ENCODE results near the gene OR51B2.
A peak's percentile ranks its signal among the peaks of the same experiment; 100 is the strongest.
"Not testable (repeated sequence)": the region's sequence is repeated elsewhere in the genome, so short reads cannot be mapped to it uniquely, and the experiment has no call there.

Gene OR51B2

DNA sequence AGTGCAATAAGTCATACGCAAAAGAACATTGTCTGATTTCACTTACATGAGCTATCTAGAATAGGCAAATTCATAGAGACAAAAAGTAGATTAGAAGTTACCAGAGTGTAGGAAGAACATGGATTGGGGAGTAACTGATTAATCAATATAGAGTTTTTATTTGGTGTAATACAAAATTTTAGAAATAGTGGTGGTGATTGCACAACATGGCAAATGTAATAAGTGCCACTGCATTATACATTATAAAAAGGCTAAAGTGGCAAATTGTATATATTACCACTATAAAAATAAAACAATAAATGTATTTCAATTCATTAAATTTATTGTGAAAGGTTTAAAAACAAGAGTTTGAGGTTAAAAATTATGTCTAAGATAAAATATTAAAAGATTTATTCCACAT is 13.7 kb downstream of the OR51B2 start:
- DNase-seq, result no peak

DNA sequence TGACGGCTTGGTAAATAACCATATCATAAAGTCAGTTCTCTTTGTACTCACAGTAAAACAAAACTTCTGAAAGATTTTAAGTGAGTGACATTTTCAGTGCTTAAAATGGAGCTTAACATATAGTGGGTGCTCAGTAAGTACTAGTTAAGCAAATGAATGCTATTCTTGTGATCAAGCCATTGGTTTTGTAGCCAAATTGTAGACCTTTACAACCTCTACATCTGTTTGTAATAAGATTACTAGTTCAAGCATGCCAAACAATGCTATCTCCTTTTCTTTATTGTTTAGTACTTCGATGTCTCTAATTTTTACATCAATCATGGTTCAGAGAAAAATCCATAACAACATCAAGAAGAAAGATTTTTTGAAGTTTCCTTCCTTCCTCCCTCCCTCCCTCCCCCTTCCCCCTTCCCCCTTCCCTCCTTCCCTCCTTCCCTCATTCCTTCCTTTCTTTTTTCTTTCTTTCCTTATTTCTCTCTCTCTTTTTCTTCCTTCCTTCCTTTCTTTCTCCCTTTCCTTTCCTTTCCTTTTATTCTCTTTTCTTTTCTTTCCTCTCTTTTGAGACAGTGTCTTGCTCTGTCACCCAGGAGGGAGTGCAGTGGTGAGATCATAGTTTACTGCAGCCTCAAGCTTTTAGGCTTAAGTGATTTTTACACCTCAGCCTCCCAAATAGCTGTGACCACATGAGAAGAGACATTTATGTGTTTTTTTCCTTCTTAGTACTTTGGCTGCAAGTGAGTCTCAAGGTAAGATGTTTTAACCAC is 16.7 kb downstream of the OR51B2 start:
- DNase-seq, result no peak

DNA sequence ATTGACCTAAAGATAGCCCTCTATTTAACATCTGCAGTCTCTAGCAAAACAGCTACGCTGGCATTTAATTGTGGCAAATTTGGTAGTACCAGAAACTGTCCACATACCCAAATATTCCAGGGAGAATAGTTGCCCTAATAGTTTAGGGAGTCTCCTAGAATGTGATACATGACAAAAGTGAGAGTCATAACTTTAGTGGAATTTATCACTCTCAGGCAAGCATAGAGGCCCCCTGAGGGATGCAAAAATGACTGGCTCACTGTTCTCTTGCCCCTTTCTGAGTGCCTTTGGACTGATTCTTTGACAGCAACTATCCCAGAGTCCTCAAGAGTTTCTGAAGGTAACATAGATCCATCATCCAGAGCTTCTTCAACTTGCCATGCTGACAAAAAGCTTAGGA is 20.1 kb downstream of the OR51B2 start:
- no peak for DNase-seq

DNA sequence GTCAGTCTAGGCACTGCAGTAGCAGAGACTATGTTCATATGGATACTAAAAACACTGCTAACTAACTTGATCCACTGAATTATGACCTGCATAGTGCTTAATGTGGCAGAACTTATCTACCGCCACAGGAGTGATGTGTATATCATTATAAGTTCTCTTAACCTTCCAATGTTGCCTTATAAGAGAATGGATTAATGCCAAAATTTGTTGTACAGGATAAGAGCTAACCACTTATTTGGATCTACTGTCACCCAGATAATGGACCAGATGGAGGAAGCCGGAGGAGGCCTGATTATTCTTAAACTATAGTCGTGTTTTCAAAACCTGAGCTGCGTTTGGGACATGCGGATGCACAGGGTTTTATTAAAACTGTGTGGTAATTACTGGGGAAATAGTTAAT is 20.5 kb downstream of the OR51B2 start:
- no peak for DNase-seq

DNA sequence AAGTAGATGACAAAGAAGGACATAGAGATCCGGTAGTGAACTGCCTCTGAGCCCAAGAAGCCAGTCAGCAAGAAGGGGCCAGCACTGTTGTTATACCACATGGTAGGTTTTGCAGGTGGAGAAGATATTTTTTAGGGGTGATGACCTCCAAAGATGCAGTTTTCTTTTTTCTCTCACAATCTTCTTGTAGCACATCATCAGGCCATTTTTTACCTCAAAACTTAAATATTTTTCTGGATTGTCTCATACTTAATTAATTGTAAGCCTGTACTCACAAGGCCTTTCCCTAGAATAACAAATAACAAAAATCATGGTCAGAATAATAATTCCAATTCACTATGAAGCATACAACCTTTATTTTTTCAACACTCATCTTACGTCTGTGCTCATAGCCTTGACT is 22.3 kb downstream of the OR51B2 start, which contains the start of gene OR51B4:
TSS of gene OR51B4 (minus strand) at position 101 of the 400 bp plus-strand sequence. CDS start at position 101, 0 bp downstream.
- DNase-seq, result no peak

DNA sequence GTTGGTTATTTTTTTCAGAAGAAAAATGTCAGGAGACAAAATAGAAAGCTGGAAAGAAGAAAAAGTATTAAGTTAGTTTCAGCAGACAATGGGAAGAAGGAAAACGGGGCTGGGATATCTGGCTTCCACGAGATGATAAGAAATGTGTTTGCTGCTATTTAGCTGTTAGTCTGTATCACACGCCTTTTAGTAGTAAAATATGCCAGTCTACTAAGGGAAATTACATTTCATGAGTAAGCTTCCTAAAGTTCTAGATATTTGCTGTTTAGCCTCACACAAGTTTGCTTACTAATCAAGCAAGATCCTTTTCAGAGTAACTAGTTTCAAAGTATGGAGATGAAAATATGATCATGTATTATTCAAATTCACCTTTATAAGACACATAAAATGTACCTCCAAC is 23.8 kb downstream of the OR51B2 start:
- no peak for DNase-seq

DNA sequence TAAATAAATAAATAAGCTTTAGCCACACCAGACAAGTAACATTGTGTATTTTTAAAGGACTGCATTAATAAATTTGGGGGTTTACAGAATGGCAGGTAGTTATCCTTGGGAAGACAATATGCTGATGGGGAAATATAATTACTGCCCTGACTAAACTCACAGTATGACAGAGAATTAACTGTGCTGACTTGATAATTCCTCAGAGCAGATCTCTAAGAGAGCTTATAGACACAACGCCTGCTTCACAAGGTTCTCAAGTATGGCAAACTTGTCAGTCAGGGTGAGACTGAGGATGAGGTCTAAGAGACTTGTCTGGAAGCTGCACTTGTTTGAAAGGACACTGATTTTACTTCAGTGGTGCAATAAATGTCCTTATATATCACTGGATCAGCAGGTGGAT is 25.6 kb downstream of the OR51B2 start:
- DNase-seq, result no peak

DNA sequence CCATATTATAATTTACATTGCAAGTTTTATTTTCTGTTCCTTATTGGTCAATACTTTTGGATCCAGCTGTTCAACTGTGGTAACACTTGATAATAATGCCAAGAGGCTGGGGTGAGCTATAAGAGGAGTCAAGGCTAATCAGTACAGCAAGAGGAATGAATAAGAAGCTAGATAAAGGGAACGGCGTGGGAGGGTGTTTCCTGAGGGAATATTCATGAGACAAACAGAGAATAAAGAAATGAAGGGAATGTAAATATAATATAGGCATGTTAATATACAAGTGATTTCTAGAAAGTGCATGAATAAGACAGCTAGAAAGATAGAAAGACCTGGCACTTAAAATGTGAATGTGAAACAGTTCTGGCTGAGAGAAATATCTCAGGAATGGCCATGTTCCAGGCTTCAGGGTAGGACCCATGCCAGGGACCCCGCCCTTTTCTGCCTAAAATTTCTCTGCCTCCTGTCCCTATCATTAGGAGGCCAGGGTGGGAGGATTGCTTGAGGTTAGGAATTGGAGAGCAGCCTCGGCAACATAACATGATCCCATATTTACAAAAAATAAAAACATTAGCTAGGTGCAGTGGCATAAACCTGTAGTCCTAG is 26.3 kb downstream of the OR51B2 start:
- DNase-seq, result no peak

DNA sequence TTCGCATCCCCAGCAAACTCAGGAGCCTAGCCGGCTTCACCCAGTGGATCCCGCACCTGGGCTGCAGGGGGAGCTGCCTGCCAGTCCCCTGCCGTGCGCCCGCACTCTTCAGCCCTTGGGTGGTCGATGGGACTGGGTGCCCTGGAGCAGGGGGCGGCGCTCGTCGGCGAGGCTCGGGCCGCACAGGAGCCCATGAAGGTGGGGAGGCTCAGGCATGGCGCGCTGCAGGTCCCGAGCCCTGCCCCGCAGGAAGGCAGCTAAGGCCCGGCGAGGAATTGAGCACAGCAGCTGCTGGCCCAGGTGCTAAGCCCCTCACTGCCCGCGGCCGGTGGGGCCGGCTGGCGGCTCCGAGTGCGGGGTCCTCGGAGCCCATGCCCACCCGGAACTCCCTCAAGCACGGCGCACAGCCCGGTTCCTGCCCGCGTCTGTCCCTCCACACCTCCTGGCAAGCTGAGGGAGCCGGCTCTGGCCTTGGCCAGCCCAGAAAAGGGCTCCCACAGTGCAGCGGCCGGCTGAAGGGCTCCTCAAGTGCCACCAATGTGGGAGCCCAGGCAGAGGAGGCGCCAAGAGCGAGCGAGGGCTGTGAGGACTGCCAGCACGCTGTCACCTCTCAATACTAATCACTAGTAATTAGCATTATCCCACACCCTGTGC is 29.6 kb downstream of the OR51B2 start:
- DNase-seq, result not testable (repeated sequence)

DNA sequence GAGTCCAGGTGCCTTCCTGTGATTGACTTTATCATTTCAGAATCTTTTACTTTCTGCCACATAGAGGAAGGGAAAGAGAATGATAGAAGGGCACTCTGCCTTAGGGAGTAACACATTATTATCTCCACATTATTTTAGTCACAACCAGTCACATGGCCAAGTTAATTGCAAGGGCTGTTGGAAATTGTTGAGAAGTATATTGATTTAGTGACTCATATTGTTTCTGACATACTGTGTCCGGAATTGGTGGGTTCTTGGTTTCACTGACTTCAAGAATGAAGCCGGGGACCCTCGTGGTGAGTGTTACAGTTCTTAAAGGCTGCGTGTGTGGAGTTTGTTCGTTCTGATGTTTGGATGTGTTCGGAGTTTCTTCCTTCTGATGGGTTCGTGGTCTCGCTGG is 31.1 kb downstream of the OR51B2 start:
- DNase-seq, result no peak

DNA sequence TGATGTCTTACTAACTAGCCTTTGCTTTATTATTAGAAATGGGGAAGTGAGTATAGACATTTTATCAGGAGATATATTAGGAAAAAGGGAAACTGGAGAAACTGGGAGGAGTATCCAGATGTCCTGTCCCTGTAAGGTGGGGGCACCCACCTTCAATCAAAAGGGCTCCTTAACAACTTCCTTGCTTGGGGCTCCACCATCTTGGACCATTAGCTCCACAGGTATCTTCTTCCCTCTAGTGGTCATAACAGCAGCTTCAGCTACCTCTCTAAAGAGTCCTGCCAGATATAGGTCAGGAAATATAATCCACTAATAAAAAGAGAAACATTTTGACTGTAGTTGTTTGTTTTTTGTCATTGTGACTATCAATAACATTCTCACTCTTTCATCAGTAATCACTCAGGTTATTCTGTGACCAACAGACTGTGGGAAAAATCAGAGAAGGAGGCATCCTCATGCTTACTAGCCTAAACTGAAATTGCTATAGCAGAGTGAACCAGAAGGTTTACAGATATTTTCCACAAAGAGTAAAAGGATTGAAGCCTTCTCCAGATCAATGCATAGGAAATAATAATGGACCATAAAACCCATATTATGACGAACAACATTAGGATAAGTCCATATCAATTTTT is 32.8 kb downstream of the OR51B2 start:
- peak; percentile 24 for DNase-seq

DNA sequence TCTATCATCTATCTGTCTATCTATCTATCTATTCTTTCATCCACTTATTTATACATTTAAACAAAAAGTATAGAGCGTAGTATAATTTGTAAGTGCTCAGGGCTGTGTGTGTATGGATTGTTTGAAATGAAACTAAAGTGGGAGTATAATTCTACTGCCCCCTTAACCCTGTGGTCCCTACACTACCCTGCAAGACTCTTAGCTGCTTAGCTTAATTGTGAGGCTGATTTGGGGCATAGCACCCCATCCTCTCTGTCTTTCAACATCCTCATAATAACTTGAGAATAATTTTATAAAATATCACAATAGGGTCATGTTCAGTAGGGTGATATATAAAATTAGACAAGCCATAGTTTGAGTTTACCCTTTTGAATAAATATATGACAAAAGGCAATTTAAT is 34.0 kb downstream of the OR51B2 start:
- DNase-seq, result no peak

DNA sequence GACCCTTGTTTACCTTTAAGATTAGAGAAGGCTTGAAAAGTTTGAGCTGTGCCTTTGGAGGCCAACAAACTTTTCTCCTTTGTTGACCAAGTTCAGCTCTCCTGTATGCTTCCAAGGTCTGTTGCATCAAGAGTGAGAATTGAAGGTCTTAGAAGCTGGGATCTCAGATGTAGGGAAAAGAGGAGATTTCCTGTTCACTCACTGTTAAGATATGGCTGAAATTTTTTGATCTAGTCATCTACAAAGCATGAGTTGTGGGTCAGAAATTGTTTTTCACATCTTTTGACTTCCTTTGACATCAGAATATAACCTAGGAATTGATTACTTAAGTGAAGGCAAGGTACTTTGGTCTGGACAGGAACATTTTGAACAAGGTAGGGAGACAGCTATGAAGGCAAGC is 34.4 kb downstream of the OR51B2 start:
- DNase-seq, result peak; percentile 20

DNA sequence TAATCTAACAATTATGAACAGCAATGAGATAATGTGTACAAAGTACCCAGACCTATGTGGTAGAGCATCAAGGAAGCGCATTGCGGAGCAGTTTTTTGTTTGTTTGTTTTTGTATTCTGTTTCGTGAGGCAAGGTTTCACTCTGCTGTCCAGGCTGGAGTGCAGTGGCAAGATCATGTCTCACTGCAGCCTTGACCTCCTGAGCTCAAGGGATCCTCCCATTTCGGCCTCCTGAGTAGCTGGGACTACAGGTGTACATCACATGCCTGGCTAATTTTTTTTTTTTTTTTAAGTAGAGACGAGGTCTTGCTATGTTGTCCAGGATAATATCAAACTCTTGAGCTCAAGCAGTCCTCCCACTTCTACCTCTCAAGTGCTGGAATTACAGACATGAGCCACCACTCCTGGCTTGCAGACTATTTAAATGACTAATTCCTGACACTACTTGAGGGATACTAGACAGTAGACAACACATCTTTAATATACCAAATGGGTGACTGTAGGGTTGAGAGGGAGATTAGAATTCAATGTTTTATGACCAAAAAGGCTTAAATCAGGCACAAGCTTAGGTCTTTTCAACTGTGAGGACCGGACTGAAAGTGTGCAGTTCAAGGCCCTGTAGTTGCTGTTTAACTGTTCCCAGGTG is 35.1 kb downstream of the OR51B2 start:
- DNase-seq, result peak; percentile 16

DNA sequence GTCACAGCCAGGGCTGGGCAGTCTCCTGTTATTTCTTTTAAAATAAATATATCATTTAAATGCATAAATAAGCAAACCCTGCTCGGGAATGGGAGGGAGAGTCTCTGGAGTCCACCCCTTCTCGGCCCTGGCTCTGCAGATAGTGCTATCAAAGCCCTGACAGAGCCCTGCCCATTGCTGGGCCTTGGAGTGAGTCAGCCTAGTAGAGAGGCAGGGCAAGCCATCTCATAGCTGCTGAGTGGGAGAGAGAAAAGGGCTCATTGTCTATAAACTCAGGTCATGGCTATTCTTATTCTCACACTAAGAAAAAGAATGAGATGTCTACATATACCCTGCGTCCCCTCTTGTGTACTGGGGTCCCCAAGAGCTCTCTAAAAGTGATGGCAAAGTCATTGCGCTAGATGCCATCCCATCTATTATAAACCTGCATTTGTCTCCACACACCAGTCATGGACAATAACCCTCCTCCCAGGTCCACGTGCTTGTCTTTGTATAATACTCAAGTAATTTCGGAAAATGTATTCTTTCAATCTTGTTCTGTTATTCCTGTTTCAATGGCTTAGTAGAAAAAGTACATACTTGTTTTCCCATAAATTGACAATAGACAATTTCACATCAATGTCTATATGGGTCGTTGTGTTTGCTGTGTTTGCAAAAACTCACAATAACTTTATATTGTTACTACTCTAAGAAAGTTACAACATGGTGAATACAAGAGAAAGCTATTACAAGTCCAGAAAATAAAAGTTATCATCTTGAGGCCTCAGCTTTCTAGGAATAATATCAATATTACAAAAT is 35.8 kb downstream of the OR51B2 start:
- DNase-seq, result no peak

DNA sequence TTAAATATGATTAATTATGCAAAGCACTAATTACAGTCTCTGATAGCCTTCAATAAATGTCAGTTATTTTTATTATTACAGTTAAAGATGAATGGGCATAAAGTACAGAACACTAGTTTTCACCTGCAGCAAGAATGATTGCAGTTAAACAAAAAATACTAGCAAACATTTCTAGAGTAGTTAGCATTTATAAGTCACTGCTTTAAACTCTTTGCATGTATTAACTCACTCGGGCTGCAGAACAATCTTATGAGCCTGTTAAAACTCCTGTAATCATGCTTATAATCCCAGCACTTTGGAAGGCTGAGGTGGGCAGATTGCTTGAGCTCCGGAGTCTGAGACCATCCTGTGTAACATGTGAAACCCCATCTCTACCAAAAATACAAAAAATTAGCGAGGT is 37.2 kb downstream of the OR51B2 start:
- DNase-seq, result no peak

DNA sequence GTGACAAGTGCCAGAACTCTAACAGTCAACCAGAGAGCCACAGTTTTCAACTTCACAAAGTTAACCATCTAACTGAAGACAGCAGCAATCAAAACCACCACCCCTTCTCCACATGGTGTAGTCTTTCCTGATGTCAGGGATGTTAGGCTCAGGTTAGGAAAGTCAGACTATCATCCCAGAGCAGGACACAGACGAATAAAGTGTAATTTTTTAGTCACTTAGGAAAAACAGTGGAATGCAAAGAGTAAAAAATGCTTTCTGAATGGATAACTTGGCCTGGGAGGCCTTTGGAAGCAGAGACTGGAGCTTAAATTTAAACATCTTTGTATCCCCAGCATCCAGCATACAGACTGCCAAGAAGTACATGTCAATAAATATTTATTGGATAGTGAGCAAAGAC is 37.7 kb downstream of the OR51B2 start:
- DNase-seq, result no peak

DNA sequence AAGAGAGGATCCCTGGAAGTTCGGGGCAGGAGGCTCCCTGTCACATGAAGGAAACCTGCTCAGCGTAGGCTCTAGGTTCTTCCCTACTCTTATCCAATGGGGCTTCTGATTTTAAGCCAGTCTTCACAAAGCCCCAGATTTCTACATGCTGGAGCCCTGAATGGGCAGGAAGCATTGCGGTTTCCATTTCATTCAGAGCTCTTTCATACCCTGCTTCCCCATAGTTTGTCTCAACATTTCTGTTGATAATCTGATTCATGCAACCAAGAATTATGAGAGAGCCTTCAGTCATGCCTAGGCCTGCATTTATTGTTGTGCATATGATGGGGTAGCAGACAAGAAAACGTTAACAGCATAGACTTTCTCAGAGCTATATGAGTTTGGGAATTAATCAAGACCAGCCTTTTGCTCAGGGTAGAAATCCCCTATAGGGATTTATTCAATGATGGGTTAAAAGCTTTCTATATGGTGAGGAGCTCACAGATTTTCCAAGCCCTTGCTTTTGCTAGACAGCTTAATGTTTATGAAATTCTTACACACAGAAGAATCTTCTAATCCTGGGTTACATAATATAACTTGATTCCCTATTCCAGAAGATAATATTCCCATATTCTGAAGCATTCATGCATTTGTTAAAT is 38.3 kb downstream of the OR51B2 start:
- no peak for DNase-seq

DNA sequence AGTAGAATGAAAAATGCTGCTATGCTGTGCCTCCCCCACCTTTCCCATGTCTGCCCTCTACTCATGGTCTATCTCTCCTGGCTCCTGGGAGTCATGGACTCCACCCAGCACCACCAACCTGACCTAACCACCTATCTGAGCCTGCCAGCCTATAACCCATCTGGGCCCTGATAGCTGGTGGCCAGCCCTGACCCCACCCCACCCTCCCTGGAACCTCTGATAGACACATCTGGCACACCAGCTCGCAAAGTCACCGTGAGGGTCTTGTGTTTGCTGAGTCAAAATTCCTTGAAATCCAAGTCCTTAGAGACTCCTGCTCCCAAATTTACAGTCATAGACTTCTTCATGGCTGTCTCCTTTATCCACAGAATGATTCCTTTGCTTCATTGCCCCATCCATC is 39.5 kb downstream of the OR51B2 start:
- DNase-seq, result no peak

DNA sequence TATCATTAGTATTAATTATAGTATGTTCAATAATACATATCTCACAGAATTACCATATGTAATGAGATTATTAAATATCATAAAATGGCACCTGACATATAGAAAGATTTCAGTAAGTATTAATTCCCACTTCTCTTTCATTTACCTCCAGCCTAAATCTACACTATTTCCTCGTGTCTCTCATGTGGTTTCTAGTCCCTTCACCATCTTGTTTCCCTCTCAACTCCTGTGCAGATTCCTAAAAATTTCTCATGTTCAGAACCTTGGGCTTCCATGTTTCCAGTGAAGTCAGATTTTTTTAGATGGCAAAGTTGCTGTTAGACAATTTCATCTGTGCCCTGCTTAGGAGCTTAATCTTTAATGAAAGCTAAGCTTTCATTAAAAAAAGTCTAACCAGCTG is 40.2 kb downstream of the OR51B2 start:
- DNase-seq, result no peak

DNA sequence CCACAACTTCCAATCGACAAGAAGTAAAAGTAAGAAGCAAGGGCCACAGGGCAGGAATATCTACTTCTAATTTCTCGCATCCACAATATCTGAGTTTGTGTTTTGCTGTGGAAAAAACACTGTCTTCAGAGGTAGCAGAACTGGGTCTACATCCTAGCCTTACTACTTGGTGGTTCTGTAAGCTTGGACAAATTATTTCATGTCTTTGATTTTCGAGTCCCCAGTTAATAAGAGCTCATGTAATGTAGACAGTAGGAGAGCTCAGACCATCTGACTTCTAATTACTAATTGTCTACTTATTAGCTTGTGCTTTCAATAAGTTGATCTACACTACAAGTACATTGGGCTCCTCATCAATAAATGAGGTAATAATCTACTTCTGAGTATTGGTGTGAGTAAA is 41.0 kb downstream of the OR51B2 start:
- DNase-seq, result no peak

DNA sequence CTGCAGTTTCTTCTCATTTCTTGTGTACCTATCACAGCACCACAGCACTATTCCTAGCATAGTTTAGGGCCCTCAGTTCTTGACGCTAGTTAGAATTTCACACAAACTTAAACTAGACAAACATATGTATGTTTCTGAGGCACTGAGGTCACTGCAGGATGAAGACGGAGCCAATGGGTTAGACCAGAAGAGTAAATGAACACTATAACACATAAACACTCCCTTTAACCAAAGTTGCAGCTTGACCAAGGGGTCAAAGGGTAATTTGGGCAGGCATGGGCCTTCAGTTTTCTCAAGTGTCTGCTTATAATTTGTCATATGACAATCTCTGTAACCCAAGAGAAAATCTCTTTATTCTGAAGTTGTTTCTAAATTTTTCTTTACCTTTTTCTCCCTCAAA is 41.5 kb downstream of the OR51B2 start:
- no peak for DNase-seq

Data from fibroblast of skin of abdomen (primary cell).